Epithelial cell of umbilical artery (primary cell): ENCODE data around the gene TMEM63C. TPM values are rescaled to one million over a fixed set of nuclear protein-coding genes. Genes with fewer than 3 reads are reported as not detected.

Source experiments
- total RNA-seq: library from RNA; depleted of rRNA; stranded (reverse); fragments of >200 nt; gene quantifications from 2 replicates; pipeline ENCODE4 v1.2.3, GENCODE V29; 2014

TMEM63C gene, protein sequence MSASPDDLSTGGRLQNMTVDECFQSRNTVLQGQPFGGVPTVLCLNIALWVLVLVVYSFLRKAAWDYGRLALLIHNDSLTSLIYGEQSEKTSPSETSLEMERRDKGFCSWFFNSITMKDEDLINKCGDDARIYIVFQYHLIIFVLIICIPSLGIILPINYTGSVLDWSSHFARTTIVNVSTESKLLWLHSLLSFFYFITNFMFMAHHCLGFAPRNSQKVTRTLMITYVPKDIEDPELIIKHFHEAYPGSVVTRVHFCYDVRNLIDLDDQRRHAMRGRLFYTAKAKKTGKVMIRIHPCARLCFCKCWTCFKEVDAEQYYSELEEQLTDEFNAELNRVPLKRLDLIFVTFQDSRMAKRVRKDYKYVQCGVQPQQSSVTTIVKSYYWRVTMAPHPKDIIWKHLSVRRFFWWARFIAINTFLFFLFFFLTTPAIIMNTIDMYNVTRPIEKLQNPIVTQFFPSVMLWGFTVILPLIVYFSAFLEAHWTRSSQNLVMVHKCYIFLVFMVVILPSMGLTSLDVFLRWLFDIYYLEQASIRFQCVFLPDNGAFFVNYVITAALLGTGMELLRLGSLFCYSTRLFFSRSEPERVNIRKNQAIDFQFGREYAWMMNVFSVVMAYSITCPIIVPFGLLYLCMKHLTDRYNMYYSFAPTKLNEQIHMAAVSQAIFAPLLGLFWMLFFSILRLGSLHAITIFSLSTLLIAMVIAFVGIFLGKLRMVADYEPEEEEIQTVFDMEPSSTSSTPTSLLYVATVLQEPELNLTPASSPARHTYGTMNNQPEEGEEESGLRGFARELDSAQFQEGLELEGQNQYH
- total RNA-seq: 0.32 TPM in 1 of 2 replicates, not detected in the other

DNA sequence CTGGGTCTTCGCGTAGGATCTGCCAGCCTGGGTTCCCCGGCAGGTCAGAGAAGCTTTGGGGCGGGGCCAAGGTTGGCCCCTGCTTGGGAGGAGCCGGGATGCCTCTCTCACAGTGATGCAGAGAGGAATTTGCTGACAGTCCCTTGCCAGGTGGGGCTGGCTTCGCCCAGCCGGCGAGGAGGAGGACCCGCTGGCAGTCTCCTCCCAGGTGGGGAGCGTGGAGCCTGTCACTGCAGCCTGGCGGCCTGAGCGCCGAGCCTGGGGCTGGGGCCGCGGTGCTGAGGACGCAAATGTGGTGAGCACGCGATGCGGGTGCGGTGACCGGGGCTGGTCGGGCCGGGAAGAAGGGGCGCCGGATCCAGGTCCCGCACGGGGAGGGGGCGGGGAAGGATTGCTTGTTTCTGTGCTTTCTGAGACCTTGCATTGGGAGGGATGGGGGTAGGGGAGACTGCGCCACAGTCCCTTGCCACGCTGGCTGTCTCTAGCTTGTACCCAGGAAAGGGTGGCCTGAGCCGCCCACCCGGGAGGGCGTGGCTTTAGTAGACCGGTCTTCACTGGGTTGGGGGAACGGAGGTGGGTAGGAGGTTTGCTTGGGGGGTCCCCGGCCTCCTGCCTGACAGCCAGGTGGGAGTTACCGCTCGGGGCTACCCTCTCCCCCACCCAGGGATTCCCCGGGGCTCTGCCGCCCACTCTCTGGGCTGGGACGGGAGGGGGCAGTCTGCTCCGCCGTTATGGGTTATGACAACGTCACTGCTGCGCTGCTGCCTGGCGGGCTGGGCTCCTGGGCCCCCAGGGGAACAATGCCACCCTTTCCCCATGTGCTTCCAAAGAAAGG, at the start of gene TMEM63C:
Gene TMEM63C, plus strand, starts transcription at position 196 of the 835 bp plus-strand sequence. CDS start 37,016 bp downstream, outside the sequence.

DNA sequence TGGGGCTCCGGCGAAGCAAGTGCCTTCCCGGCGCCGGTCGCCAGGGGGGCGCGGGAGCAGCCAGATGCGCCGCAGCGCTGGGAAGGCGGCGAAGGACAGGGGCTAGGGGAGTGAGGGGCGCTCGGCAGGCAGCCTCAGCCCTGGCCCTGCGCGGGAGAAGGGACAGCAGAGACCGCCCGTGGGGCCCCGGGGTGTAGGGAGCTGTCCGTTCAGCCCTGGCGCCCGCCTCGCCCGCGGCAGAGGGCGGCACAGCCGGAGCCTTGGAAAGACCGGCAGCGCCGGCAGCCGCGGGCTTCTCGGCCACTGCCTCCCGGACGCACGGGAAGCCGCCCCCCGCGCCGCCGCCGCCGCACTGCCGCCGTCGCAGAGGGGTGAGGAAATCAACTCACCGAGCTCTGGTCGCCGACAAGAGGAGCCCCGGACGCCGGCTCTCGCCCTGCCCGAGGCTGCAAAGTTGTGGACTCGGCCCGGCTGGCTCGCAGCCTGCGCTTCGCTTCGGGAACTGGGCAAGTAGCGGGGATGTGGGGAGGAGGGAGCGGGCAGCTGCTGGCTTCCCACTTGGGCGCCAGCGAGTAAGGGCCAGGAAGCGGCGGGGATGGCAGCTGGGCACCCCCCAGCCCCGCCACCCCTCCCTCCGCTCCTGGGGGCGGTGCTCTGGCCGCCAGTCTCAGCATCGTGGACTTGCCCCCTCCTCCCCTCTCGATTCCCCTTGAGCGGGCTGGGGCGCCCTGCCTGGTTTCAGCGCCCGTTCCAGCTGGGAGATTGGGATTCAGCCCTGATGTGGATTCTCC, 40.2 kb upstream of the TMEM63C start, which contains the start of gene ZDHHC22:
Gene ZDHHC22, minus strand, starts transcription at position 578 of the 791 bp plus-strand sequence. CDS start 2,053 bp downstream, outside the sequence.

DNA sequence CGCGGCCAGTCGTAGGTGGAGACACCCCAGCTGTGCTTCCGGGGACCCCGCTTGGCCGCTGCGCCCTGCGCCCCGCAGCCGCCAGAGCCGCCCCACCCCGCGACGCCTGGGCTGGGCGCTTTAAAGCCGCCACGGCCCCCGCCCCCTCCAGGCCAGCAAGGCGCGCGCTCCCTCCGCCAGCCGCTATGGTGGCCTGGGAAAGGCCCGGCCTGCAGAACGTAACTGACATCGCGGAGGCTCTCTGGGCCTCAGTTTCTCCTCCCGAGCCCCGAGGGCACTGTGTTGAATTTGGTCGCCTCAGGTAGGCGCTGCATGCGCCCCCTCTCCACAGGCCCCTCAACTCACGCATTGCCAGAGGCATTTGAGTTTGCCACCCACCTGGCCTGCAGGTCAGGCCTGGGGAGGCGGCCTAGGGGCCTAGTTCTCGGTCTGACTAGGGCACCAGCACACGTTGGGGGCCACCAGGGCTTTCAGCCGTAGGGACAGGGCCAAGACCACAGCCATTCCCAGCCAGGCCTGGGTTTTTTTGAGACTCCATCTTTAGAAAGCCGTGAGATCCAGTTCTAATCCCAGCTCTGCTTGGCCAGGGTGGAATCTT, 89.6 kb downstream of the TMEM63C start, which contains the start of gene NGB:
Gene NGB, minus strand, starts transcription at position 94 of the 598 bp plus-strand sequence. CDS start 269 bp downstream, outside the sequence.

Other genes with a start within 250 kb of the TMEM63C start
- 13.0 and 14.3 TPM in 2 replicates for gene IRF2BPL, start 153.1 kb upstream of the TMEM63C start, total RNA-seq
- 14.3 and 16.7 TPM in 2 replicates for gene CIPC, start 83.5 kb upstream of the TMEM63C start, total RNA-seq
- under 0.01 TPM in 1 of 2 replicates, not detected in the other for gene ZDHHC22, start 40.0 kb upstream of the TMEM63C start, total RNA-seq
- gene NGB, start 89.4 kb downstream of the TMEM63C start, total RNA-seq: not detected in 2 replicates
- gene POMT2, start 139.1 kb downstream of the TMEM63C start, total RNA-seq: 8.4 and 10.0 TPM in 2 replicates
- gene GSTZ1, start 139.2 kb downstream of the TMEM63C start, total RNA-seq: 14.3 and 23.4 TPM in 2 replicates
- 11.0 and 13.8 TPM in 2 replicates for gene TMED8, start 195.3 kb downstream of the TMEM63C start, total RNA-seq
- gene SAMD15, start 195.6 kb downstream of the TMEM63C start, total RNA-seq: 2.3 and 4.0 TPM in 2 replicates
- gene NOXRED1, start 241.7 kb downstream of the TMEM63C start, total RNA-seq: 0.15 TPM in 1 of 2 replicates, not detected in the other